ENCODE data around the gene ITGA1.

- TF ChIP-seq POLR2A (IDR thresholded peaks at IDR 0.05; ENCODE audit: low read depth) (no peak), EP300 (IDR thresholded peaks at IDR 0.05) (no peak)
- TF ChIP-seq, protein P1, sequence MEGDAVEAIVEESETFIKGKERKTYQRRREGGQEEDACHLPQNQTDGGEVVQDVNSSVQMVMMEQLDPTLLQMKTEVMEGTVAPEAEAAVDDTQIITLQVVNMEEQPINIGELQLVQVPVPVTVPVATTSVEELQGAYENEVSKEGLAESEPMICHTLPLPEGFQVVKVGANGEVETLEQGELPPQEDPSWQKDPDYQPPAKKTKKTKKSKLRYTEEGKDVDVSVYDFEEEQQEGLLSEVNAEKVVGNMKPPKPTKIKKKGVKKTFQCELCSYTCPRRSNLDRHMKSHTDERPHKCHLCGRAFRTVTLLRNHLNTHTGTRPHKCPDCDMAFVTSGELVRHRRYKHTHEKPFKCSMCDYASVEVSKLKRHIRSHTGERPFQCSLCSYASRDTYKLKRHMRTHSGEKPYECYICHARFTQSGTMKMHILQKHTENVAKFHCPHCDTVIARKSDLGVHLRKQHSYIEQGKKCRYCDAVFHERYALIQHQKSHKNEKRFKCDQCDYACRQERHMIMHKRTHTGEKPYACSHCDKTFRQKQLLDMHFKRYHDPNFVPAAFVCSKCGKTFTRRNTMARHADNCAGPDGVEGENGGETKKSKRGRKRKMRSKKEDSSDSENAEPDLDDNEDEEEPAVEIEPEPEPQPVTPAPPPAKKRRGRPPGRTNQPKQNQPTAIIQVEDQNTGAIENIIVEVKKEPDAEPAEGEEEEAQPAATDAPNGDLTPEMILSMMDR (IDR thresholded peaks at IDR 0.05), result no peak
These were observed 33.7 kb upstream of the ITGA1 start for GRCh38 chr5:52754051-52754450.
